H1 (cell line): Measurements from ENCODE around the gene CMIP. TPM values are rescaled to one million over a fixed set of nuclear protein-coding genes. Genes with fewer than 3 reads are reported as not detected.

Experiments
- CTCF ChIA-PET: fragments of 300-600 bp; sonication (Branson Sonifier 250); formaldehyde crosslinking; loops from one replicate; lab custom pipeline; 2021; ENCODE audit not compliant: partially characterized antibody; lab: Charles Lee
- POLR2A ChIA-PET: fragments of 300-600 bp; sonication (Branson Sonifier 250); formaldehyde crosslinking; loops from one replicate; lab custom pipeline; 2021; ENCODE audit warnings: inconsistent platforms; ENCODE audit not compliant: partially characterized antibody; lab: Charles Lee
- DNase-seq, 2 experiments: peaks; one replicate each; pipeline versions ENCODE4 v3.0.0 to v3.0.0-alpha.2; 2010 to 2022; ENCODE audit warnings: low spot score in 2 of 2, low read depth in 1 of 2, mixed read lengths in 1 of 2
- FAIRE-seq: peaks from 2 replicates; lab custom pipeline; 2011; peaks lifted over from hg19 to GRCh38; lab: Jason Lieb, UNC
- H2AFZ ChIP-seq: 2 replicates; pipeline ENCODE4 v1.8.1; 2012; ENCODE audit warnings: low read length, inconsistent platforms
- H2AK5ac ChIP-seq: 2 replicates; pipeline ENCODE4 v1.6.1; 2013; ENCODE audit warnings: low read depth, low read length
- H2BK120ac ChIP-seq: replicated peaks from 2 replicates; pipeline ENCODE3; 2013; ENCODE audit warnings: low read depth, low read length, inconsistent platforms
- H2BK12ac ChIP-seq: 2 replicates; pipeline ENCODE4 v1.6.1; 2013; ENCODE audit warnings: low read depth, low read length
- H2BK15ac ChIP-seq: 2 replicates; pipeline ENCODE4 v1.6.1; 2013; ENCODE audit warnings: low read length
- H2BK20ac ChIP-seq: 2 replicates; pipeline ENCODE4 v1.6.1; 2013; ENCODE audit warnings: low read length
- H2BK5ac ChIP-seq: 2 replicates; pipeline ENCODE4 v1.6.1; 2013; ENCODE audit warnings: low read depth, low read length
- H3K14ac ChIP-seq: 2 replicates; pipeline ENCODE4 v1.6.1; 2013; ENCODE audit warnings: inconsistent platforms; ENCODE audit not compliant: insufficient read length
- H3K18ac ChIP-seq: 2 replicates; pipeline ENCODE4 v1.6.1; 2013; ENCODE audit warnings: low read length; ENCODE audit errors: extremely low read depth
- H3K23ac ChIP-seq: 2 replicates; pipeline ENCODE4 v1.6.1; 2013; ENCODE audit warnings: inconsistent platforms; ENCODE audit not compliant: insufficient read length
- H3K23me2 ChIP-seq: 2 replicates; pipeline ENCODE4 v1.6.1; 2013; ENCODE audit warnings: low read depth, low read length
- H3K27ac ChIP-seq: 2 replicates; pipeline ENCODE4 v1.6.1; 2011; ENCODE audit warnings: low read depth, low read length, inconsistent platforms
- H3K27me3 ChIP-seq, 4 experiments: replicated peaks in 1 of 4; 1 replicate in 1 of 4; 2 replicates in 3 of 4; pipeline versions ENCODE4 v1.6.1 to v1.8.1; 2011 to 2013; ENCODE audit warnings: low read length in 3 of 4, mild to moderate bottlenecking in 3 of 4, inconsistent platforms in 2 of 4, mixed read lengths in 2 of 4, moderate library complexity in 1 of 4; ENCODE audit not compliant: control insufficient read depth in 3 of 4, insufficient read depth in 3 of 4; ENCODE audit errors: extremely low read depth in 1 of 4
- H3K36me3 ChIP-seq, 4 experiments: 2 replicates each; pipeline versions ENCODE4 v1.6.1 to v1.8.1; 2011 to 2013; ENCODE audit warnings: mild to moderate bottlenecking in 4 of 4, low read length in 3 of 4, moderate library complexity in 2 of 4, control low read depth in 1 of 4, inconsistent platforms in 1 of 4; ENCODE audit not compliant: insufficient read depth in 4 of 4, control insufficient read depth in 2 of 4
- H3K4ac ChIP-seq: replicated peaks from 2 replicates; pipeline ENCODE3; 2013; ENCODE audit warnings: low read length, low read depth, mixed read lengths, inconsistent platforms; ENCODE audit not compliant: insufficient read length
- H3K4me1 ChIP-seq, 4 experiments: replicated peaks in 1 of 4; 1 replicate in 1 of 4; 2 replicates in 3 of 4; pipeline versions ENCODE4 v1.6.1 to v1.8.1; 2011 to 2013; ENCODE audit warnings: low read length in 3 of 4, inconsistent platforms in 2 of 4, mixed read lengths in 1 of 4; ENCODE audit not compliant: insufficient read depth in 4 of 4, control insufficient read depth in 3 of 4
- H3K4me2 ChIP-seq, 2 experiments: 2 replicates each; pipeline versions ENCODE4 v1.6.1 to v1.8.1; 2011 to 2013; ENCODE audit warnings: low read depth in 2 of 2, low read length in 2 of 2, control low read depth in 1 of 2, inconsistent platforms in 1 of 2, mild to moderate bottlenecking in 1 of 2; ENCODE audit not compliant: insufficient read depth in 1 of 2
- H3K4me3 ChIP-seq, 4 experiments: fragments of 200-600, 300-600 bp in 1 of 4; sonication (generic), shearing (Covaris generic), sonication (Bioruptor Twin) in 1 of 4; 2 replicates each; pipeline versions ENCODE4 v1.5.1 to v1.8.1; 2011 to 2016; ENCODE audit warnings: low read length in 4 of 4, low read depth in 3 of 4, control low read depth in 2 of 4, inconsistent platforms in 2 of 4, mild to moderate bottlenecking in 2 of 4, mixed read lengths in 1 of 4, moderate library complexity in 1 of 4; ENCODE audit not compliant: insufficient read depth in 2 of 4; ENCODE audit errors: extremely low read depth in 1 of 4
- H3K56ac ChIP-seq: replicated peaks from 2 replicates; pipeline ENCODE3; 2013; ENCODE audit warnings: low read depth, mild to moderate bottlenecking, mixed read lengths, low read length, inconsistent platforms; ENCODE audit not compliant: insufficient read length
- H3K79me1 ChIP-seq: 2 replicates; pipeline ENCODE4 v1.6.1; 2013; ENCODE audit warnings: low read depth, low read length, control low read depth
- H3K79me2 ChIP-seq, 2 experiments: 2 replicates each; pipeline versions ENCODE4 v1.6.1 to v1.8.1; 2012 to 2013; ENCODE audit warnings: low read length in 2 of 2, mild to moderate bottlenecking in 2 of 2, inconsistent platforms in 1 of 2; ENCODE audit not compliant: insufficient read depth in 2 of 2, control insufficient read depth in 1 of 2
- H3K9ac ChIP-seq, 4 experiments: replicated peaks in 1 of 4; 1 replicate in 1 of 4; 2 replicates in 3 of 4; pipeline versions ENCODE4 v1.6.1 to v1.8.1; 2011 to 2013; ENCODE audit warnings: low read depth in 3 of 4, low read length in 3 of 4, control low read depth in 2 of 4, mild to moderate bottlenecking in 2 of 4, moderate library complexity in 2 of 4, inconsistent platforms in 1 of 4; ENCODE audit errors: extremely low read depth in 1 of 4
- H3K9me3 ChIP-seq, 2 experiments: 2 replicates each; pipeline versions ENCODE4 v1.6.1 to v1.8.1; 2012 to 2013; ENCODE audit warnings: mild to moderate bottlenecking in 2 of 2, moderate library complexity in 2 of 2, control low read depth in 1 of 2, inconsistent platforms in 1 of 2, low read depth in 1 of 2, low read length in 1 of 2, mixed read lengths in 1 of 2; ENCODE audit not compliant: insufficient read depth in 2 of 2
- H4K20me1 ChIP-seq, 2 experiments: replicated peaks in 1 of 2; 2 replicates each; pipeline versions ENCODE3 to v1.8.1; 2011 to 2013; ENCODE audit warnings: inconsistent platforms in 2 of 2, low read length in 2 of 2, mild to moderate bottlenecking in 1 of 2; ENCODE audit not compliant: insufficient read depth in 2 of 2, control insufficient read depth in 1 of 2
- H4K5ac ChIP-seq: 2 replicates; pipeline ENCODE4 v1.6.1; 2013; ENCODE audit warnings: low read length, low read depth, mixed read lengths, inconsistent platforms; ENCODE audit not compliant: insufficient read length
- H4K8ac ChIP-seq: 2 replicates; pipeline ENCODE4 v1.8.0; 2013; ENCODE audit warnings: mild to moderate bottlenecking, moderate library complexity, low read length, inconsistent platforms; ENCODE audit not compliant: insufficient read depth; ENCODE audit errors: extremely low read depth
- H4K91ac ChIP-seq: replicated peaks from 2 replicates; pipeline ENCODE3; 2013; ENCODE audit warnings: low read length, mixed read lengths, inconsistent platforms; ENCODE audit not compliant: insufficient read length
- CREB1 ChIP-seq: IDR thresholded peaks from 2 replicates; pipeline ENCODE4 v1.6.1; 2012; ENCODE audit warnings: inconsistent platforms
- KDM1A ChIP-seq: fragments of 200-600, 300-600 bp; sonication (generic); IDR thresholded peaks from 2 replicates; pipeline ENCODE4 v1.7.1; 2016; ENCODE audit warnings: mild to moderate bottlenecking, low read length, borderline replicate concordance
- SRF ChIP-seq: IDR thresholded peaks from 2 replicates; pipeline ENCODE4 v1.6.1; 2011; ENCODE audit warnings: mild to moderate bottlenecking, low read depth, low read length, moderate library complexity
- TBP ChIP-seq: IDR thresholded peaks from 2 replicates; pipeline ENCODE4 v1.6.1; 2011; ENCODE audit warnings: low read depth, low read length, improper control_type of control experiment
- WGBS, 2 experiments: shearing (Covaris generic) in 1 of 2; methylation state at CpG; one replicate each; pipeline versions ENCODE4 v1.1.6 to v1.1.7; 2013 to 2015; ENCODE audit warnings: low lambda C conversion rate in 2 of 2, mixed read lengths in 2 of 2, inconsistent platforms in 1 of 2, low coverage in 1 of 2, missing lambda C conversion rate in 1 of 2; ENCODE audit not compliant: insufficient replicate concordance in 2 of 2, insufficient coverage in 1 of 2, insufficient read length in 1 of 2; ENCODE audit errors: extremely low coverage in 1 of 2, missing lambda C conversion rate in 1 of 2; 5-methylcytosine and 5-hydroxymethylcytosine counted together
- polyA plus RNA-seq, 7 experiments: library from polyadenylated mRNA; depleted of rRNA in 3 of 7; stranded (reverse) in 5 of 7; unstranded in 2 of 7; fragments of >200 nt in 5 of 7; fragments of 200-250 nt in 2 of 7; gene quantifications; 1 replicate in 5 of 7; 2 replicates in 1 of 7; 4 replicates in 1 of 7; pipeline versions ENCODE4 v1.2.1 to v1.2.3, GENCODE V29; 2011 to 2013; ENCODE audit warnings: missing spikeins in 2 of 7, mixed read lengths in 2 of 7
- total RNA-seq: library from RNA; stranded (reverse); fragmentation: NEBNext Ultra II Directional; extraction: Animal tissue kit (Norgen Biotek cat#: 25700); gene quantifications from 2 replicates; pipeline ENCODE4 v1.2.1, GENCODE V29; 2021
- TF ChIP-seq, protein P1 (sequence below): IDR thresholded peaks from 2 replicates; pipeline ENCODE4 v1.6.1; 2012; ENCODE audit warnings: low read length, inconsistent platforms

CMIP gene
- total and polyA plus RNA-seq, 2 of the 8 experiments (the other 6 are each of a cell fraction or from before 2014, with no cell fraction given), result 7.9 to 53.2 TPM

DNA sequence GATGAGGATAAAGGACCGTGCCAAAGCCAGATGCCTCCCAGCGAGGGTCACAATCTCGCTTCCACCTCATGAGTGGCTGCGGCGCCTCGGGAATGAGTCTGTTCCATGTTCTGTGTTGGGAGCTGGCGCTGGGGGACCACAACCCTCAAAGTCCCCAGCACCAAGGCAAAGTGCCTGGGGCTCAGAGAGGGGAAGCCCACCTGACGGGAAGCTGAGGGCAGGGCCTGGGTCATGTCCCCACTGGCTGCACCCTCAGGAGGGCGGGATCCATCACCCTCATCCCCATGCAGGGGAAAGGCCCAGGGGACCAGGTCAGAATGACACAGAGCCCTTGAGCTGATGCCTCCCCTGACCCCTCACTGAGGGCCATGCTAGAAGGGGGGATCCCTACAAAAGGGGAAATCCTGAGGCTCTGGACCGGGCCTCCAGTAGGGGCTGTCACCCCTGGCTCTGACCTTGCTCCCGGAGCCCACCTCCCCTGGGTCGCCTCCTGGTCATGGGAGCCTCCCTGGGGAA, 183.2 kb downstream of the CMIP start:
- H2AFZ ChIP-seq, result no peak overlapping the region
- POLR2A ChIA-PET, result interaction anchor here (4.3 kb wide), 1 partner anchor 10 kb away, joined by 27 read pairs; no protein-coding TSS in a partner anchor
- no peak overlapping the region for H2BK20ac ChIP-seq
- H2BK12ac ChIP-seq, result no peak overlapping the region
- no peak overlapping the region for H3K23ac ChIP-seq
- no peak overlapping the region for H4K91ac ChIP-seq
- no peak overlapping the region for H2BK120ac ChIP-seq
- no peak overlapping the region for H3K56ac ChIP-seq
- H2BK5ac ChIP-seq, result no peak overlapping the region
- H4K20me1 ChIP-seq, result peaks cover 4 to 12% of the 10 kb centered on the region in 2 experiments
- peaks cover 11% of the 10 kb centered on the region; the same call in 1 of the 2 replicates for H3K79me1 ChIP-seq
- no peaks in the 10 kb centered on the region for H3K27me3 ChIP-seq
- DNase-seq, result no peak
- TF ChIP-seq KDM1A (no peak), TBP (no peak), CREB1 (no peak), SRF (no peak)
- TF ChIP-seq, protein P1, sequence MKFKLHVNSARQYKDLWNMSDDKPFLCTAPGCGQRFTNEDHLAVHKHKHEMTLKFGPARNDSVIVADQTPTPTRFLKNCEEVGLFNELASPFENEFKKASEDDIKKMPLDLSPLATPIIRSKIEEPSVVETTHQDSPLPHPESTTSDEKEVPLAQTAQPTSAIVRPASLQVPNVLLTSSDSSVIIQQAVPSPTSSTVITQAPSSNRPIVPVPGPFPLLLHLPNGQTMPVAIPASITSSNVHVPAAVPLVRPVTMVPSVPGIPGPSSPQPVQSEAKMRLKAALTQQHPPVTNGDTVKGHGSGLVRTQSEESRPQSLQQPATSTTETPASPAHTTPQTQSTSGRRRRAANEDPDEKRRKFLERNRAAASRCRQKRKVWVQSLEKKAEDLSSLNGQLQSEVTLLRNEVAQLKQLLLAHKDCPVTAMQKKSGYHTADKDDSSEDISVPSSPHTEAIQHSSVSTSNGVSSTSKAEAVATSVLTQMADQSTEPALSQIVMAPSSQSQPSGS, result no peak
- TF ChIP-seq, all 59 proteins: peak for 0
- H3K4me1 ChIP-seq, result peaks cover 4 to 22% (median 5%) of the 10 kb centered on the region in 4 experiments; a peak in 6 of 7 replicates
- H4K8ac ChIP-seq, result no peak overlapping the region; the same call in 1 of the 2 replicates
- H3K9me3 ChIP-seq, result no peaks in the 10 kb centered on the region
- peaks cover 0 to 11% of the 10 kb centered on the region in 2 experiments; a peak in 2 of 4 replicates for H3K79me2 ChIP-seq
- H2AK5ac ChIP-seq, result no peak overlapping the region
- H3K4me2 ChIP-seq, result no peak overlapping the region
- H3K4me3 ChIP-seq, result no peak overlapping the region
- H3K14ac ChIP-seq, result no peak overlapping the region
- CTCF ChIA-PET, result interaction anchor here (1.0 to 5.2 kb wide), 6 partner anchors 13 to 252 kb away, joined by 3 to 27 read pairs (median 4); no protein-coding TSS in a partner anchor
- no peak overlapping the region for H3K18ac ChIP-seq
- H4K5ac ChIP-seq, result no peak overlapping the region
- no peak overlapping the region; the same call in 1 of the 2 replicates for H3K27ac ChIP-seq
- H3K4ac ChIP-seq, result no peak overlapping the region
- H3K9ac ChIP-seq, result no peak overlapping the region
- H3K36me3 ChIP-seq, result no peaks in the 10 kb centered on the region
- H3K23me2 ChIP-seq, result peaks cover 11% of the 10 kb centered on the region; the same call in 1 of the 2 replicates
- 91% methylated on average over 11 of the region's 12 CpGs; no CpG with 5 or more reads in 1 of the 2 experiments for WGBS, 2 experiments
- FAIRE-seq, result no peak
- no peak overlapping the region for H2BK15ac ChIP-seq
